Chondrocyte (in vitro differentiated cells): Measurements from ENCODE around the gene TNNC1. TPM values are rescaled to one million over a fixed set of nuclear protein-coding genes. Genes with fewer than 3 reads are reported as not detected.

Experiments used
- DNase-seq: peaks from one replicate; pipeline ENCODE4 v3.0.0; 2021; ENCODE audit warnings: mixed read lengths, low spot score
- H3K27ac Mint-ChIP-seq: one replicate; pipeline ENCODE4 v1.8.0; 2021; ENCODE audit warnings: mild to moderate bottlenecking, moderate library complexity, mixed read lengths; ENCODE audit not compliant: unreplicated experiment
- H3K27me3 Mint-ChIP-seq: 2 replicates; pipeline ENCODE4 v1.8.0; 2021; ENCODE audit warnings: low read depth, mixed read lengths
- H3K36me3 Mint-ChIP-seq: 2 replicates; pipeline ENCODE4 v1.8.0; 2021; ENCODE audit warnings: low read depth, mixed read lengths
- H3K4me1 Mint-ChIP-seq: 2 replicates; pipeline ENCODE4 v1.8.0; 2021; ENCODE audit warnings: low read depth, mild to moderate bottlenecking, mixed read lengths
- H3K4me3 Mint-ChIP-seq: one replicate; pipeline ENCODE4 v1.8.0; 2021; ENCODE audit warnings: mild to moderate bottlenecking, moderate library complexity, mixed read lengths; ENCODE audit not compliant: unreplicated experiment
- H3K9me3 Mint-ChIP-seq: 2 replicates; pipeline ENCODE4 v1.8.0; 2021; ENCODE audit warnings: low read depth, mixed read lengths
- total RNA-seq: library from RNA; stranded (reverse); gene quantifications from 3 replicates; pipeline ENCODE4 v1.2.1, GENCODE V29; 2021
- TF ChIP-seq, protein P1 (sequence below): fragments of 200-600 bp; sonication (generic); IDR thresholded peaks from 2 replicates; pipeline ENCODE4 v1.5.0; 2021; ENCODE audit warnings: antibody characterized with exemption, mild to moderate bottlenecking, moderate library complexity

TNNC1 gene
- total RNA-seq, 1 donor from 2014 or later = 12.7 TPM

DNA sequence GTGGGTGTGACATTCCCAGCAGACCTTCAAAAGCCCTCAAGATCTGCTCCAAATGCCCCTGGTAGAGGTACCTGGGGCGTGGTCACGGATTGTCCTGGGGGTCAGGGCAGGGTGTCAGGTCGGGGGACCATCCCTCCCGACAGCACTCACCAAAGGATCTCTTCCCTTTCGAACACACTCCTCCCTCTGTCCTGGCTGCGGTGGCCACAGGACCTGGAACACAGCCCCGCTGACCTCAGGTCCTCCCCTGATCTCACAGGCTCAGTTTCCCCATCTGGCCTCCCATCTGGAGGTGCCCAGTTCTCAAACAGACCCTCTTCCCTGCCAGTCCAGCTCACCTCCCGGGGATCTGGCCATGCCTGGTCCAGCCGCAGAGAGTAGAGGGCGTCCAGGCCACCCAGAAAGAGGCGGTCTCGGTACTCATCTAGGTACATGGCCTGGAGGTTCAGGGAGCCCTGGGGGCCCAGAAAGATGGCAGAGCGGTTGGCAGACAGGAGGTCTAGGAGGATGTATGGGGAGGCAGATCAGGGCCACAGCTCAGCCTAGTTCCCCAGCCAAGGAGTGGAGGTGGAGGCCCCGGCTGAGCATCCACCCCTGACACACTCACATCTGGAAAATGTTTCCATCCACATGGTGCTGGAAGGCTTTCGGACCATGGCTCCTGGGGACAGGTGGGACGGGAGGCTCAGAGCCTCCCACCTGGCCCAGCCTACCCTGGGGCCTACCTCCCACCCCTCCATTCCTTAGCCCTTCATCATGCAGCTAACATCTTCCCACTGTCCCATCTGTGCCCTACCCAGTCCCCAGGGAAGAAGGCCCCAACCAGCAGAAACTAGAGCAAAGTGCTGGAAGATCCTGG lies 11.2 kb downstream of the TNNC1 start:
- no peak overlapping the region for H3K4me3 Mint-ChIP-seq
- DNase-seq = no peak
- no peaks in the 10 kb centered on the region for H3K36me3 Mint-ChIP-seq
- H3K4me1 Mint-ChIP-seq = peaks cover 6% of the 10 kb centered on the region
- no peaks in the 10 kb centered on the region for H3K27me3 Mint-ChIP-seq
- no peak overlapping the region for H3K27ac Mint-ChIP-seq
- no peaks in the 10 kb centered on the region for H3K9me3 Mint-ChIP-seq
- TF ChIP-seq, protein P1, sequence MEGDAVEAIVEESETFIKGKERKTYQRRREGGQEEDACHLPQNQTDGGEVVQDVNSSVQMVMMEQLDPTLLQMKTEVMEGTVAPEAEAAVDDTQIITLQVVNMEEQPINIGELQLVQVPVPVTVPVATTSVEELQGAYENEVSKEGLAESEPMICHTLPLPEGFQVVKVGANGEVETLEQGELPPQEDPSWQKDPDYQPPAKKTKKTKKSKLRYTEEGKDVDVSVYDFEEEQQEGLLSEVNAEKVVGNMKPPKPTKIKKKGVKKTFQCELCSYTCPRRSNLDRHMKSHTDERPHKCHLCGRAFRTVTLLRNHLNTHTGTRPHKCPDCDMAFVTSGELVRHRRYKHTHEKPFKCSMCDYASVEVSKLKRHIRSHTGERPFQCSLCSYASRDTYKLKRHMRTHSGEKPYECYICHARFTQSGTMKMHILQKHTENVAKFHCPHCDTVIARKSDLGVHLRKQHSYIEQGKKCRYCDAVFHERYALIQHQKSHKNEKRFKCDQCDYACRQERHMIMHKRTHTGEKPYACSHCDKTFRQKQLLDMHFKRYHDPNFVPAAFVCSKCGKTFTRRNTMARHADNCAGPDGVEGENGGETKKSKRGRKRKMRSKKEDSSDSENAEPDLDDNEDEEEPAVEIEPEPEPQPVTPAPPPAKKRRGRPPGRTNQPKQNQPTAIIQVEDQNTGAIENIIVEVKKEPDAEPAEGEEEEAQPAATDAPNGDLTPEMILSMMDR = no peak

GRCh38 chr3:52441772-52442332 lies 12.0 kb downstream of the TNNC1 start:
- TF ChIP-seq, protein P1 = no peak
- H3K4me1 Mint-ChIP-seq = peaks cover 2% of the 10 kb centered on the region
- no peak overlapping the region for H3K27ac Mint-ChIP-seq
- H3K9me3 Mint-ChIP-seq = no peaks in the 10 kb centered on the region
- H3K4me3 Mint-ChIP-seq = no peak overlapping the region
- H3K27me3 Mint-ChIP-seq = no peaks in the 10 kb centered on the region
- no peaks in the 10 kb centered on the region for H3K36me3 Mint-ChIP-seq
- no peak for DNase-seq

DNA sequence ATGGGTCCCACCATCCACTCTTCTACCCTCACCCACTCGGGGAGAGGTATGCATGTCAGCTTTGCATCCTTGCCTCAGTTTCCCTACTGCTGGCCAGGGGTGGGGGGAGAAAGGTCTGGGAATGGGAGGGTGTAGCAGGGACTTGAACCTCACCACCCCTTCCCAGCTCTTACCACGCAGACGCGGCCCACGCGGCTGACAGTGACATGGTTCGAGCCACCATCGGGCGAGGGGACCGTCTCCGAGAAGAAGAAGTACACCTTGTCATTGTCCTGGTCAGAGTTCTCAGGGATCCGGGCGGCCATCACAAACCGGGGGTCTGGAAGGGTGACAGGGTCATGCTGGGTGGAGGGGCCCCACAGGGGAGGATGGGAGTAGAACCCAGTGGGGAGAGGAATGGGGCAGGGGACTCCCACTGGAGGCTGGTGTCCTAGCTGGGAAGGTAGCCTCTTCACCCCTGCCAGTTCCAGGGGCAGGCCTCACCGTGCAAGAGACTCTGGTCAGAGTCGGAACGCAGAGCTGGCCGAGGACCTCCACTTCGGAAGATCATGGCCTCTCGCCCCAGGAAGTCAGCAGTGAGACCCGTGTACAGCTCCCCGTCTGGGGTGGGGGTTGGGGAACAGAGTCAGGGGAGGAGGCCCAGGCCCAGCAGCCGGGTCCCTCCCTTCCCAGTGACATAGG lies 12.6 kb downstream of the TNNC1 start:
- no peaks in the 10 kb centered on the region for H3K36me3 Mint-ChIP-seq
- H3K27ac Mint-ChIP-seq = no peak overlapping the region
- H3K9me3 Mint-ChIP-seq = no peaks in the 10 kb centered on the region
- no peak overlapping the region for H3K4me3 Mint-ChIP-seq
- H3K4me1 Mint-ChIP-seq = peaks cover 2% of the 10 kb centered on the region
- no peaks in the 10 kb centered on the region for H3K27me3 Mint-ChIP-seq
- no peak for DNase-seq
- TF ChIP-seq, protein P1 = no peak

GRCh38 chr3:52440671-52441070 lies 13.2 kb downstream of the TNNC1 start:
- TF ChIP-seq, protein P1 = no peak
- Mint-ChIP-seq H3K36me3 (no peaks in the 10 kb centered on the region), H3K27ac (no peak overlapping the region), H3K4me1 (peaks cover 2% of the 10 kb centered on the region), H3K9me3 (no peaks in the 10 kb centered on the region), H3K4me3 (no peak overlapping the region), H3K27me3 (no peaks in the 10 kb centered on the region)
- no peak for DNase-seq

- H3K4me3 Mint-ChIP-seq = no peak overlapping the region
- DNase-seq = no peak
- H3K9me3 Mint-ChIP-seq = no peaks in the 10 kb centered on the region
- peaks cover 2% of the 10 kb centered on the region for H3K4me1 Mint-ChIP-seq
- TF ChIP-seq, protein P1 = no peak
- H3K27ac Mint-ChIP-seq = no peak overlapping the region
- no peaks in the 10 kb centered on the region for H3K36me3 Mint-ChIP-seq
- no peaks in the 10 kb centered on the region for H3K27me3 Mint-ChIP-seq
These were observed 13.6 kb downstream of the TNNC1 start for GRCh38 chr3:52440249-52440551.
